DMS114 treated with DMSO at 0.1 percent for 48 hours (cell line): Measurements from ENCODE around the gene RAE1.

Experiments used
- DNase-seq: peaks from one replicate; lab custom pipeline; 2025; ENCODE audit not compliant: unreplicated experiment; lab: John Stamatoyannopoulos, UW

Gene RAE1

GRCh38 chr20:57398901-57399535, 48.0 kb downstream of the RAE1 start:
- no peak for DNase-seq

- no peak for DNase-seq
Observed at GRCh38 chr20:57399587-57400155, 48.6 kb downstream of the RAE1 start.

GRCh38 chr20:57400231-57400701, 49.2 kb downstream of the RAE1 start:
- DNase-seq: no peak

GRCh38 chr20:57400821-57401564, 49.9 kb downstream of the RAE1 start:
- DNase-seq: no peak

- DNase-seq: no peak
Observed at GRCh38 chr20:57401565-57401918, 50.5 kb downstream of the RAE1 start.

GRCh38 chr20:57402206-57403125, 51.4 kb downstream of the RAE1 start:
- no peak for DNase-seq

- no peak for DNase-seq
Observed at GRCh38 chr20:57403216-57403615, 52.2 kb downstream of the RAE1 start.

GRCh38 chr20:57404006-57404405, 53.0 kb downstream of the RAE1 start:
- DNase-seq: no peak

- no peak for DNase-seq
Observed at GRCh38 chr20:57404419-57405072, 53.5 kb downstream of the RAE1 start.

GRCh38 chr20:57405236-57406016, 54.4 kb downstream of the RAE1 start:
- DNase-seq: no peak

GRCh38 chr20:57407541-57407956, 56.5 kb downstream of the RAE1 start:
- DNase-seq: no peak

GRCh38 chr20:57408131-57408530, 57.1 kb downstream of the RAE1 start:
- DNase-seq: no peak

- DNase-seq: no peak
Observed at GRCh38 chr20:57408536-57409233, 57.6 kb downstream of the RAE1 start.

- no peak for DNase-seq
Observed at GRCh38 chr20:57409316-57409671, 58.2 kb downstream of the RAE1 start.

- no peak for DNase-seq
Observed at GRCh38 chr20:57409672-57410397, 58.8 kb downstream of the RAE1 start.

GRCh38 chr20:57410398-57410920, 59.4 kb downstream of the RAE1 start:
- no peak for DNase-seq

- no peak for DNase-seq
Observed at GRCh38 chr20:57410924-57411323, 59.9 kb downstream of the RAE1 start.

GRCh38 chr20:57411406-57412283, 60.6 kb downstream of the RAE1 start:
- no peak for DNase-seq
